Fibroblast of lung (primary cell): ENCODE measurements around the gene ZNF845.

Source experiments
- CTCF ChIP-seq, 2 donors: IDR thresholded peaks in 1 of 2; conservative IDR thresholded peaks in 1 of 2; 1 replicate in 1 of 2; 2 replicates in 1 of 2; pipeline ENCODE4 v1.5.1; 2011 to 2012; ENCODE audit warnings: low read length in 2 of 2, control low read depth in 1 of 2, inconsistent platforms in 1 of 2, low read depth in 1 of 2, mild to moderate bottlenecking in 1 of 2
- EZH2 ChIP-seq: IDR thresholded peaks from 2 replicates; pipeline ENCODE4 v1.5.1; 2012; ENCODE audit warnings: low read length, control low read depth, mild to moderate bottlenecking; ENCODE audit errors: missing control alignments

GRCh38 chr19:53311044-53311443 is 22.5 kb upstream of the ZNF845 start:
- TF ChIP-seq EZH2 = no peak
- TF ChIP-seq CTCF (conservative IDR thresholded peaks at IDR 0.05 in 1 of 2, IDR thresholded peaks at IDR 0.05 in 1 of 2; ENCODE audit: low read depth in 1 of 2, low read length in 2 of 2) = no peak
